ENCODE measurements around the gene CNKSR1.
"Not testable (repeated sequence)": the region's sequence is repeated elsewhere in the genome, so short reads cannot be mapped to it uniquely, and the experiment has no call there.

The CNKSR1 gene

GRCh38 chr1:26230682-26231081 lies 53.4 kb downstream of the CNKSR1 start:
- not testable (repeated sequence) for DNase-seq (ENCODE audit: low read depth)

- DNase-seq (ENCODE audit: low read depth), result peak; percentile 96
These were observed 56.8 kb downstream of the CNKSR1 start, which contains the start of gene CEP85 for GRCh38 chr1:26233903-26234643. CEP85 (plus strand) TSS chr1:26234200; CDS start chr1:26239784, 5,584 bp downstream.

- DNase-seq (ENCODE audit: low read depth), result no peak
These were observed 57.5 kb downstream of the CNKSR1 start for GRCh38 chr1:26234644-26235370.

DNA sequence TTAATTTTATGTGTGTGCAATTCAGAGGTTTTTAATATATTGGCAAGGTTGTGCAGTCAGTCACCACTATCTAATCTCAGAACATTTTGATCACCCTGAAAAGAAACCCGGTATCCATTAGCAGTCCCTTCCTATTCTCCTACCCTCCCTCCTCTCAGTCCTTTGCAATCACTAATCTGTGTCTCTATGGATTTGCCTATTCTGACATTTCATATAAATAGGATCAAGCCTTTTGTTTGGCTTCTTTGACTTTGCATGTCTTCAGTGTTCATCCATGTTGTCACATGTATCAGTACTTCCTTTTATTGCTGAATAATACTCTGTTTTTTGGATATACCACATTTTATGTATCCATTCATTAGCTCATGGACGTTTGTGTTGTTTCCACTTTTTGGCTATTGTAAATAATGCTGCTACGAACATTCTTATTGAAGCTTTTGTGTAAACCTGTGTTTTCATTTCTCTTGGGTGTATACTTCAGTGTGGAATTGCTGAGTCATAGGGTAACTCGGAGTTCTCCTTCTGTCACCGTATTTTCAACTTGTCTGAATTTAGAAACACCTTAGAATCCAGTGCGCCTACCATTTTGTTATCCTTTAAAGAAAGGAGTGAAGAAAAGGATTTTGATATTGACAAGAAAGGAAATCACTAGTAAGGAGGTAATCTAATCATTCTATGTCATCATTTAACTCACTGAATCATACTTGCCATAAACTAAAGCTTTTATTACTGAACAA lies 60.1 kb downstream of the CNKSR1 start:
- no peak for DNase-seq (ENCODE audit: low read depth)
